HCT116 (cell line): ENCODE data around the gene IL10. TPM values are rescaled to one million over a fixed set of nuclear protein-coding genes. Genes with fewer than 3 reads are reported as not detected.

Experiments used
- ATAC-seq: fragments of 200-7000 bp; cut with Tn5 transposase; 2 replicates; pipeline ENCODE4 v1.9.1; 2020; ENCODE audit warnings: mild to moderate bottlenecking, moderate library complexity
- BruUV-seq: library from RNA; stranded (reverse); fragments of 400-500 nt; replicated peaks from 2 replicates; lab custom pipeline; 2021; lab: Mats Ljungman, UMichigan
- CTCF ChIA-PET: fragments of 300-600 bp; sonication (Branson Sonifier 250); formaldehyde crosslinking; loops from one replicate; lab custom pipeline; 2021; ENCODE audit warnings: antibody characterized with exemption; lab: Charles Lee
- POLR2A ChIA-PET: fragments of 300-600, 350-600 bp; sonication (Branson Sonifier 250); formaldehyde crosslinking; loops from one replicate; lab custom pipeline; 2021; ENCODE audit warnings: antibody characterized with exemption; lab: Charles Lee
- RAD21 ChIA-PET, 2 experiments: fragments of 300-600 bp; sonication (Branson Sonifier 250); formaldehyde crosslinking; loops; one replicate each; lab custom pipeline; 2023; ENCODE audit warnings: low total read pairs in 2 of 2; ENCODE audit not compliant: uncharacterized antibody in 2 of 2, unreplicated experiment in 2 of 2, low non-redundant PET in 1 of 2; lab: Charles Lee
- DNase-seq: peaks from one replicate; pipeline ENCODE4 v3.0.0-alpha.2; 2010; ENCODE audit warnings: low read depth, low spot score
- H2AFZ ChIP-seq: fragments of 200-600 bp; shearing (Covaris generic), sonication (generic); 2 replicates; pipeline ENCODE4 v1.6.1; 2017; ENCODE audit warnings: low read depth, mixed run types, mixed read lengths, antibody characterized with exemption, low read length; ENCODE audit not compliant: poor library complexity, severe bottlenecking
- H3K27ac ChIP-seq: 2 replicates; pipeline ENCODE4 v1.5.1; 2012; ENCODE audit warnings: low read depth, low read length
- H3K27me3 ChIP-seq: fragments of 200-600 bp; sonication (generic); 2 replicates; pipeline ENCODE4 v1.6.1; 2016; ENCODE audit warnings: mixed run types, low read length, mixed read lengths; ENCODE audit not compliant: insufficient read depth
- H3K36me3 ChIP-seq, 2 experiments: fragments of 200-500 bp in 1 of 2; fragments of 200-600 bp in 1 of 2; sonication (Bioruptor generic) in 1 of 2; sonication (generic) in 1 of 2; 2 replicates each; pipeline versions ENCODE4 v1.5.1 to v1.6.1; 2014 to 2016; ENCODE audit warnings: low read length in 2 of 2, inconsistent platforms in 1 of 2, mixed read lengths in 1 of 2, mixed run types in 1 of 2; ENCODE audit not compliant: insufficient read depth in 2 of 2, control insufficient read depth in 1 of 2
- H3K4me1 ChIP-seq, 2 experiments: fragments of 200-600 bp in 1 of 2; sonication (generic) in 1 of 2; 2 replicates each; pipeline versions ENCODE4 v1.5.1 to v1.6.1; 2012 to 2017; ENCODE audit warnings: low read length in 2 of 2, inconsistent platforms in 1 of 2, mild to moderate bottlenecking in 1 of 2, mixed read lengths in 1 of 2, mixed run types in 1 of 2, moderate library complexity in 1 of 2; ENCODE audit not compliant: insufficient read depth in 2 of 2, control insufficient read depth in 1 of 2
- H3K4me2 ChIP-seq: fragments of 200-600 bp; sonication (generic); 2 replicates; pipeline ENCODE4 v1.6.1; 2017; ENCODE audit warnings: mixed run types, low read length, mixed read lengths
- H3K4me3 ChIP-seq, 2 experiments: fragments of 200-600 bp in 1 of 2; sonication (generic) in 1 of 2; replicated peaks in 1 of 2; 2 replicates each; pipeline ENCODE4 v1.5.1; 2011 to 2016; ENCODE audit warnings: low read length in 2 of 2, control low read depth in 1 of 2, low read depth in 1 of 2, mild to moderate bottlenecking in 1 of 2, mixed read lengths in 1 of 2, mixed run types in 1 of 2
- H3K79me2 ChIP-seq: fragments of 200-600 bp; sonication (generic); 2 replicates; pipeline ENCODE4 v1.6.1; 2017; ENCODE audit warnings: mild to moderate bottlenecking, mixed run types, low read length, moderate library complexity, mixed read lengths; ENCODE audit not compliant: insufficient read depth
- H3K9ac ChIP-seq: fragments of 200-600 bp; sonication (generic); 2 replicates; pipeline ENCODE4 v1.6.1; 2016; ENCODE audit warnings: low read length, mixed read lengths
- H3K9me2 ChIP-seq: fragments of 200-600 bp; sonication (generic), shearing (Covaris generic); 2 replicates; pipeline ENCODE4 v1.6.1; 2017; ENCODE audit warnings: mixed run types, mild to moderate bottlenecking, moderate library complexity; ENCODE audit not compliant: insufficient read depth
- H3K9me3 ChIP-seq, 2 experiments: fragments of 200-500 bp in 1 of 2; fragments of 200-600 bp in 1 of 2; sonication (Bioruptor generic) in 1 of 2; sonication (generic) in 1 of 2; 2 replicates each; pipeline ENCODE4 v1.6.1; 2014 to 2017; ENCODE audit warnings: low read length in 2 of 2, mixed read lengths in 2 of 2, inconsistent platforms in 1 of 2, low read depth in 1 of 2, mild to moderate bottlenecking in 1 of 2, mixed run types in 1 of 2, moderate library complexity in 1 of 2; ENCODE audit not compliant: control insufficient read depth in 1 of 2, insufficient read depth in 1 of 2
- H4K20me1 ChIP-seq: fragments of 200-600 bp; sonication (generic), shearing (Covaris generic); 2 replicates; pipeline ENCODE4 v1.6.1; 2017; ENCODE audit warnings: mixed run types, mild to moderate bottlenecking, moderate library complexity; ENCODE audit not compliant: insufficient read depth
- CBX3 ChIP-seq: IDR thresholded peaks from 2 replicates; pipeline ENCODE4 v1.6.1; 2012; ENCODE audit warnings: low read depth
- CEBPB ChIP-seq: IDR thresholded peaks from 2 replicates; pipeline ENCODE4 v1.6.1; 2012; ENCODE audit warnings: low read depth
- CTCF ChIP-seq, 3 experiments: fragments of 200-600 bp in 1 of 3; sonication (generic) in 1 of 3; IDR thresholded peaks in 2 of 3; conservative IDR thresholded peaks in 1 of 3; 2 replicates each; pipeline ENCODE4 v1.5.1; 2012 to 2017; ENCODE audit warnings: low read depth in 2 of 3, low read length in 2 of 3, antibody characterized with exemption in 1 of 3, borderline replicate concordance in 1 of 3, control low read depth in 1 of 3, mild to moderate bottlenecking in 1 of 3, mixed read lengths in 1 of 3, mixed run types in 1 of 3, moderate library complexity in 1 of 3; ENCODE audit not compliant: insufficient read depth in 1 of 3
- EGR1 ChIP-seq: IDR thresholded peaks from 2 replicates; pipeline ENCODE4 v1.6.1; 2012; ENCODE audit warnings: low read depth
- EZH2 ChIP-seq: fragments of 200-600 bp; sonication (generic); IDR thresholded peaks from 2 replicates; pipeline ENCODE4 v1.6.1; 2017; ENCODE audit warnings: antibody characterized with exemption, mixed run types
- EZH2phosphoT487 ChIP-seq: fragments of 200-600 bp; IDR thresholded peaks from 2 replicates; pipeline ENCODE4 v1.6.1; 2018; ENCODE audit warnings: antibody characterized with exemption, borderline replicate concordance
- FOSL1 ChIP-seq: IDR thresholded peaks from 2 replicates; pipeline ENCODE4 v1.6.1; 2012; ENCODE audit warnings: low read depth
- JUND ChIP-seq: IDR thresholded peaks from 2 replicates; pipeline ENCODE4 v1.6.1; 2012
- MAX ChIP-seq: IDR thresholded peaks from 2 replicates; pipeline ENCODE4 v1.6.1; 2012
- POLR2A ChIP-seq: IDR thresholded peaks from 2 replicates; pipeline ENCODE4 v1.7.0; 2011; ENCODE audit warnings: borderline replicate concordance; ENCODE audit not compliant: insufficient read depth, insufficient read length; ENCODE audit errors: extremely low read depth
- POLR2AphosphoS5 ChIP-seq: IDR thresholded peaks from 2 replicates; pipeline ENCODE4 v1.6.1; 2011; ENCODE audit warnings: mild to moderate bottlenecking, low read depth, low read length, moderate library complexity
- RAD21 ChIP-seq: IDR thresholded peaks from 2 replicates; pipeline ENCODE4 v1.6.1; 2012; ENCODE audit warnings: low read depth, mild to moderate bottlenecking
- SIN3A ChIP-seq: IDR thresholded peaks from 2 replicates; pipeline ENCODE4 v1.6.1; 2012; ENCODE audit warnings: low read depth
- SP1 ChIP-seq: IDR thresholded peaks from 2 replicates; pipeline ENCODE4 v1.6.1; 2012; ENCODE audit warnings: low read depth
- SRF ChIP-seq: IDR thresholded peaks from 2 replicates; pipeline ENCODE4 v1.6.1; 2012; ENCODE audit warnings: low read depth
- TCF7L2 ChIP-seq: IDR thresholded peaks from 2 replicates; pipeline ENCODE4 v1.7.0; 2011; ENCODE audit warnings: borderline replicate concordance, inconsistent platforms; ENCODE audit not compliant: insufficient read depth, insufficient read length; ENCODE audit errors: extremely low read depth
- YY1 ChIP-seq: IDR thresholded peaks from 2 replicates; pipeline ENCODE4 v1.6.1; 2011; ENCODE audit warnings: low read length, low read depth, moderate library complexity, mild to moderate bottlenecking; ENCODE audit not compliant: insufficient replicate concordance; ENCODE audit errors: extremely low read depth
- intact Hi-C: fragments of 100-400 bp; cut with micrococcal nuclease; formaldehyde crosslinking; loops from 2 replicates; pipeline ENCODE4 v1.10.0; 2022
- total RNA-seq: library from RNA; stranded (reverse); gene quantifications from one replicate; pipeline ENCODE4 v1.2.1, GENCODE V29; 2021; ENCODE audit not compliant: unreplicated experiment

Gene IL10
- total RNA-seq, 1 experiment from 2014 or later = not detected

GRCh38 chr1:206796116-206796515 is 23.8 kb upstream of the IL10 start:
- no TSS peak for BruUV-seq
- no peak overlapping the region for H3K9ac ChIP-seq
- intact Hi-C loops = no loop called here
- DNase-seq = no peak
- ChIA-PET RAD21 (interaction anchor here in 1 of 2 experiments (0.9 kb wide), 1 partner anchor 186 kb away, joined by 3 read pairs; no protein-coding TSS in a partner anchor), POLR2A (no interaction called here), CTCF (no interaction called here)
- no peak overlapping the region for H3K4me3 ChIP-seq
- H3K4me2 ChIP-seq = no peak overlapping the region
- H3K36me3 ChIP-seq = no peaks in the 10 kb centered on the region
- H3K27ac ChIP-seq = no peak overlapping the region
- no peaks in the 10 kb centered on the region for H4K20me1 ChIP-seq
- H2AFZ ChIP-seq = no peak overlapping the region
- H3K4me1 ChIP-seq = no peaks in the 10 kb centered on the region
- no peak for ATAC-seq
- no peaks in the 10 kb centered on the region for H3K9me3 ChIP-seq
- no peak for TF ChIP-seq EZH2
- no peaks in the 10 kb centered on the region for H3K79me2 ChIP-seq
- H3K9me2 ChIP-seq = no peaks in the 10 kb centered on the region
- H3K27me3 ChIP-seq = no peaks in the 10 kb centered on the region

- Histone ChIP-seq H3K27me3 (no peaks in the 10 kb centered on the region), H3K9me2 (no peaks in the 10 kb centered on the region), H3K4me2 (no peak overlapping the region), H3K9ac (no peak overlapping the region), H4K20me1 (no peaks in the 10 kb centered on the region), H3K4me1 (no peaks in the 10 kb centered on the region), H3K36me3 (no peaks in the 10 kb centered on the region), H3K4me3 (no peak overlapping the region), H3K79me2 (no peaks in the 10 kb centered on the region), H2AFZ (no peak overlapping the region), H3K9me3 (no peaks in the 10 kb centered on the region), H3K27ac (no peak overlapping the region)
- no TSS peak for BruUV-seq
- CTCF ChIA-PET = no interaction called here
- ATAC-seq (no peak), DNase-seq (no peak)
- TF ChIP-seq EZH2 = no peak
- no peak for TF ChIP-seq SRF
- no peak for TF ChIP-seq YY1
- no peak for TF ChIP-seq POLR2AphosphoS5
- TF ChIP-seq TCF7L2 = no peak
- no peak for TF ChIP-seq SP1
- TF ChIP-seq MAX = no peak
- TF ChIP-seq CTCF (IDR thresholded peaks at IDR 0.05 in 2 of 3, conservative IDR thresholded peaks at IDR 0.05 in 1 of 3; ENCODE audit: borderline replicate concordance in 1 of 3, insufficient read depth in 1 of 3, low read depth in 2 of 3, low read length in 2 of 3) = no peak
- no peak for TF ChIP-seq EGR1
- TF ChIP-seq FOSL1 = no peak
- TF ChIP-seq CEBPB = no peak
- no peak for TF ChIP-seq EZH2phosphoT487
- no peak for TF ChIP-seq JUND
- no peak for TF ChIP-seq SIN3A
- TF ChIP-seq RAD21 = no peak
- no peak for TF ChIP-seq POLR2A
- no peak for TF ChIP-seq CBX3
- intact Hi-C loops = no loop called here
- RAD21 ChIA-PET = no interaction called here
- POLR2A ChIA-PET = no interaction called here
Measured at GRCh38 chr1:206794294-206794908, 22.1 kb upstream of the IL10 start.
